Muscle layer of duodenum (tissue), 2 donors: ENCODE data around the gene FAM217B.

Source experiments
- H3K27ac ChIP-seq: one replicate; pipeline ENCODE4 v1.7.0; 2013; ENCODE audit warnings: mild to moderate bottlenecking, low read length
- H3K27me3 ChIP-seq: one replicate; pipeline ENCODE4 v1.7.0; 2013; ENCODE audit warnings: low read depth, mild to moderate bottlenecking, control low read depth, low read length
- H3K36me3 ChIP-seq, 2 donors: one replicate each; pipeline ENCODE4 v1.7.0; 2013; ENCODE audit warnings: low read length in 2 of 2, control low read depth in 1 of 2, mild to moderate bottlenecking in 1 of 2; ENCODE audit not compliant: insufficient read depth in 2 of 2, control insufficient read depth in 1 of 2
- H3K4me1 ChIP-seq, 2 donors: one replicate each; pipeline ENCODE4 v1.7.0; 2013; ENCODE audit warnings: low read length in 2 of 2, mild to moderate bottlenecking in 2 of 2, control low read depth in 1 of 2, moderate library complexity in 1 of 2; ENCODE audit not compliant: insufficient read depth in 2 of 2, control insufficient read depth in 1 of 2
- H3K4me3 ChIP-seq, 2 donors: one replicate each; pipeline ENCODE4 v1.7.0; 2013; ENCODE audit warnings: low read length in 2 of 2, low read depth in 1 of 2, mild to moderate bottlenecking in 1 of 2
- H3K9me3 ChIP-seq, 2 donors: one replicate each; pipeline ENCODE4 v1.7.0; 2013; ENCODE audit warnings: low read length in 2 of 2, control low read depth in 1 of 2, mild to moderate bottlenecking in 1 of 2; ENCODE audit not compliant: control insufficient read depth in 1 of 2
- donor health status: healthy.

The FAM217B gene

GRCh38 chr20:59925899-59926298 is 14.3 kb upstream of the FAM217B start:
- Histone ChIP-seq H3K27ac (no peak overlapping the region), H3K36me3 (no peaks in the 10 kb centered on the region), H3K4me1 (no peaks in the 10 kb centered on the region), H3K4me3 (no peak overlapping the region), H3K27me3 (no peaks in the 10 kb centered on the region), H3K9me3 (no peaks in the 10 kb centered on the region)

GRCh38 chr20:59931511-59932312 is 8.5 kb upstream of the FAM217B start:
- peaks cover 0 to 7% of the 10 kb centered on the region in 2 donors for H3K4me1 ChIP-seq
- no peak overlapping the region for H3K27ac ChIP-seq
- H3K9me3 ChIP-seq, result no peaks in the 10 kb centered on the region
- H3K27me3 ChIP-seq, result no peaks in the 10 kb centered on the region
- no peak overlapping the region for H3K4me3 ChIP-seq
- no peaks in the 10 kb centered on the region for H3K36me3 ChIP-seq

- Histone ChIP-seq H3K4me3 (peak overlapping the region in 1 of 2 donors; percentile 86), H3K9me3 (no peaks in the 10 kb centered on the region), H3K4me1 (peaks cover 7 to 11% of the 10 kb centered on the region in 2 donors), H3K36me3 (no peaks in the 10 kb centered on the region), H3K27me3 (no peaks in the 10 kb centered on the region), H3K27ac (no peak overlapping the region)
Observed at GRCh38 chr20:59932616-59933295, 7.4 kb upstream of the FAM217B start.

GRCh38 chr20:59933296-59933848 is 6.8 kb upstream of the FAM217B start, which contains the start of gene SYCP2:
SYCP2 (minus strand) TSS chr20:59933637; CDS start chr20:59922413, 11,224 bp downstream.
- Histone ChIP-seq H3K27me3 (no peaks in the 10 kb centered on the region), H3K36me3 (no peaks in the 10 kb centered on the region), H3K27ac (no peak within 1 kb of the TSS)

GRCh38 chr20:59933849-59934585 is 6.2 kb upstream of the FAM217B start:
- Histone ChIP-seq H3K4me1 (peaks cover 15 to 24% of the 10 kb centered on the region in 2 donors), H3K27me3 (no peaks in the 10 kb centered on the region), H3K4me3 (peak overlapping the region; percentile 63 to 86), H3K9me3 (no peaks in the 10 kb centered on the region), H3K36me3 (no peaks in the 10 kb centered on the region), H3K27ac (no peak overlapping the region)

More at GRCh38 chr20:59933296-59933848, 6.8 kb upstream of the FAM217B start, which contains the start of gene SYCP2:
- Histone ChIP-seq H3K4me3 (peak within 1 kb of the TSS; percentile 63 to 86), H3K4me1 (peaks cover 10 to 17% of the 10 kb centered on the region in 2 donors), H3K9me3 (no peaks in the 10 kb centered on the region)

GRCh38 chr20:59935457-59936185 is 4.6 kb upstream of the FAM217B start:
- no peak overlapping the region for H3K27ac ChIP-seq
- peaks cover 15 to 27% of the 10 kb centered on the region in 2 donors for H3K4me1 ChIP-seq
- no peak overlapping the region for H3K4me3 ChIP-seq

GRCh38 chr20:59936409-59936808 is 3.8 kb upstream of the FAM217B start:
- Histone ChIP-seq H3K27ac (no peak overlapping the region), H3K27me3 (no peaks in the 10 kb centered on the region), H3K4me1 (peaks cover 15 to 30% of the 10 kb centered on the region in 2 donors), H3K4me3 (no peak overlapping the region), H3K36me3 (no peaks in the 10 kb centered on the region), H3K9me3 (no peaks in the 10 kb centered on the region)

More at GRCh38 chr20:59935457-59936185, 4.6 kb upstream of the FAM217B start:
- Histone ChIP-seq H3K9me3 (no peaks in the 10 kb centered on the region), H3K36me3 (no peaks in the 10 kb centered on the region), H3K27me3 (no peaks in the 10 kb centered on the region)

- Histone ChIP-seq H3K9me3 (no peaks in the 10 kb centered on the region), H3K4me3 (no peak overlapping the region), H3K36me3 (no peaks in the 10 kb centered on the region), H3K4me1 (peaks cover 23 to 38% of the 10 kb centered on the region in 2 donors), H3K27ac (no peak overlapping the region), H3K27me3 (no peaks in the 10 kb centered on the region)
Observed at GRCh38 chr20:59937150-59937549, 3.0 kb upstream of the FAM217B start.

GRCh38 chr20:59938221-59938620 is 2.0 kb upstream of the FAM217B start:
- no peaks in the 10 kb centered on the region for H3K27me3 ChIP-seq
- no peak overlapping the region for H3K27ac ChIP-seq
- no peaks in the 10 kb centered on the region for H3K9me3 ChIP-seq
- peaks cover 0 to 6% of the 10 kb centered on the region in 2 donors for H3K36me3 ChIP-seq
- H3K4me3 ChIP-seq, result peak overlapping the region; percentile 30 to 87
- peaks cover 24 to 40% of the 10 kb centered on the region in 2 donors for H3K4me1 ChIP-seq

- no peaks in the 10 kb centered on the region for H3K9me3 ChIP-seq
- peaks cover 0 to 8% of the 10 kb centered on the region in 2 donors for H3K36me3 ChIP-seq
- H3K27ac ChIP-seq, result no peak overlapping the region
- H3K4me3 ChIP-seq, result peak overlapping the region; percentile 30 to 87
- no peaks in the 10 kb centered on the region for H3K27me3 ChIP-seq
- H3K4me1 ChIP-seq, result peaks cover 24 to 40% of the 10 kb centered on the region in 2 donors
Observed at GRCh38 chr20:59938696-59939051, 1.5 kb upstream of the FAM217B start.
